ENCODE data around the gene TBC1D30.

GRCh38 chr12:64884728-64885127, 60.3 kb downstream of the TBC1D30 start:
- no peak for TF ChIP-seq POLR2A (IDR thresholded peaks at IDR 0.05)
- no peak for TF ChIP-seq CTCF (IDR thresholded peaks at IDR 0.05)
- no peak for TF ChIP-seq EP300 (IDR thresholded peaks at IDR 0.05)
